Central memory CD8-positive, alpha-beta T cell (primary cell): ENCODE measurements around the gene IMPA2.
"Not testable (repeated sequence)": the region's sequence is repeated elsewhere in the genome, so short reads cannot be mapped to it uniquely, and the experiment has no call there.

Experiments
- ATAC-seq: fragments of 150-1000 bp; cut with Tn5 transposase; replicated peaks from 2 replicates; pipeline ENCODE4 v1.10.0; 2022; ENCODE audit warnings: mild to moderate bottlenecking, moderate FRiP score, moderate number of reproducible peaks; ENCODE audit not compliant: poor library complexity, severe bottlenecking; ENCODE audit errors: extremely low read depth
- DNase-seq, 2 donors: peaks; one replicate each; pipeline ENCODE4 v3.0.0; 2021; ENCODE audit warnings: low spot score in 2 of 2
- H3K27ac Mint-ChIP-seq: one replicate; pipeline ENCODE4 v1.8.0; 2022; ENCODE audit warnings: low read depth, mild to moderate bottlenecking, moderate library complexity, mixed read lengths
- H3K27me3 Mint-ChIP-seq: one replicate; pipeline ENCODE4 v1.8.0; 2022; ENCODE audit warnings: mixed read lengths
- H3K36me3 Mint-ChIP-seq: one replicate; pipeline ENCODE4 v1.8.0; 2022; ENCODE audit warnings: mild to moderate bottlenecking, moderate library complexity, mixed read lengths; ENCODE audit not compliant: insufficient read depth
- H3K4me1 Mint-ChIP-seq: one replicate; pipeline ENCODE4 v1.8.0; 2022; ENCODE audit warnings: mixed read lengths
- H3K4me3 Mint-ChIP-seq: one replicate; pipeline ENCODE4 v1.8.0; 2022; ENCODE audit warnings: mild to moderate bottlenecking, moderate library complexity, mixed read lengths
- H3K9me3 Mint-ChIP-seq: one replicate; pipeline ENCODE4 v1.8.0; 2022; ENCODE audit warnings: mixed read lengths

The IMPA2 gene

GRCh38 chr18:11981192-11981542 lies at the start of gene IMPA2:
Gene IMPA2 (plus strand): TSS chr18:11981507. CDS start chr18:11981670, 163 bp downstream.
- H3K9me3 Mint-ChIP-seq = no peaks in the 10 kb centered on the region
- H3K4me1 Mint-ChIP-seq = peaks cover 14% of the 10 kb centered on the region
- H3K27me3 Mint-ChIP-seq = no peaks in the 10 kb centered on the region
- DNase-seq (no peak), ATAC-seq (peak; percentile 50)
- no peaks in the 10 kb centered on the region for H3K36me3 Mint-ChIP-seq
- H3K4me3 Mint-ChIP-seq = peak within 1 kb of the TSS; percentile 84
- no peak within 1 kb of the TSS for H3K27ac Mint-ChIP-seq

- Mint-ChIP-seq H3K9me3 (no peaks in the 10 kb centered on the region), H3K36me3 (peaks cover 2% of the 10 kb centered on the region), H3K27ac (no peak overlapping the region), H3K4me3 (no peak overlapping the region), H3K27me3 (no peaks in the 10 kb centered on the region), H3K4me1 (no peaks in the 10 kb centered on the region)
- ATAC-seq = no peak
- DNase-seq = no peak
Observed at GRCh38 chr18:11932393-11932792, 48.9 kb upstream of the IMPA2 start.

- DNase-seq (peak; percentile 54 to 62), ATAC-seq (peak; percentile 60)
- H3K27ac Mint-ChIP-seq = no peak overlapping the region
- no peak overlapping the region for H3K4me3 Mint-ChIP-seq
- peaks cover 2% of the 10 kb centered on the region for H3K36me3 Mint-ChIP-seq
- H3K9me3 Mint-ChIP-seq = no peaks in the 10 kb centered on the region
- no peaks in the 10 kb centered on the region for H3K4me1 Mint-ChIP-seq
- H3K27me3 Mint-ChIP-seq = no peaks in the 10 kb centered on the region
Observed at GRCh38 chr18:11937874-11938478, 43.3 kb upstream of the IMPA2 start.

DNA sequence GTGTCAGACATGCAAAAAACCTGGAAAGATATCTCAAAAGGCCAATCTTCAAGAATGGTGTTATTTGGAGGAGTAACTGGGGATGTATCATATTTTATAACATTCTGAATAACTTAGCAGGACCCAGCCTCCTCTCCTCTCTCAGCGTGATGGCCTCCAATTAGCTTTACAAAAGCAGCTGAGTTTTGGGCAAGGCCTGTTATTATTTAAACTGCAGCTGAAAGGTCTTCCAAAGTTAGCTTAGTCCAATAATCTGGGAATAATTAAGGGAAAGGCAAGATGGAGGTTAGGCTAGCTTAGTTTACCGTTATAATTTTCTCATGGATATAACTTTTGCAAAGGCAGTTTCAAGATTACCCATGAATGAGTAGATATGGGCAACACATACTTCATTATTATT lies 40.4 kb upstream of the IMPA2 start:
- Mint-ChIP-seq H3K9me3 (no peaks in the 10 kb centered on the region), H3K27ac (no peak overlapping the region), H3K4me1 (no peaks in the 10 kb centered on the region), H3K27me3 (no peaks in the 10 kb centered on the region), H3K4me3 (no peak overlapping the region), H3K36me3 (peaks cover 2% of the 10 kb centered on the region)
- DNase-seq = no peak
- no peak for ATAC-seq

DNA sequence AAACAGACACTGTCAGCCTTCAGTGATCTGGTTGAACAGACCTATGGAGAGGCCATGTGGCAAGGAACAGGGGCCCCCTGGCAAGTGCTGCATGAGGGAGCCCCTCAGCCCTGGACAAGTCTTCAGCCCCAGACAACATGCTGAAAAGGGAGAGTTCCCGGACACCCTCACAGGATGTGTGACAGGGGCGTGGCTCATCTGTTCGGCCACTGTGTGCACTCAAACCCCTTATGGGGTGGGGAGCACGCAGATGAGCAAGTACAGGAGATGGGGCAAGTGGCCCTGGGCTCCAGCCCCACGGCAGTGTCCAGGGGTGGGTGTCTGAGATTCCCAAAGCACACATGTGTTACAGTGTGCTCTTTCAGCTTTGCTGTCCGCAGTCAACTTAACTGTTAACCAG lies 37.8 kb upstream of the IMPA2 start:
- Mint-ChIP-seq H3K4me3 (no peak overlapping the region), H3K36me3 (peaks cover 3% of the 10 kb centered on the region), H3K4me1 (peaks cover 13% of the 10 kb centered on the region), H3K27me3 (no peaks in the 10 kb centered on the region), H3K27ac (no peak overlapping the region), H3K9me3 (no peaks in the 10 kb centered on the region)
- DNase-seq = no peak
- ATAC-seq = no peak

DNA sequence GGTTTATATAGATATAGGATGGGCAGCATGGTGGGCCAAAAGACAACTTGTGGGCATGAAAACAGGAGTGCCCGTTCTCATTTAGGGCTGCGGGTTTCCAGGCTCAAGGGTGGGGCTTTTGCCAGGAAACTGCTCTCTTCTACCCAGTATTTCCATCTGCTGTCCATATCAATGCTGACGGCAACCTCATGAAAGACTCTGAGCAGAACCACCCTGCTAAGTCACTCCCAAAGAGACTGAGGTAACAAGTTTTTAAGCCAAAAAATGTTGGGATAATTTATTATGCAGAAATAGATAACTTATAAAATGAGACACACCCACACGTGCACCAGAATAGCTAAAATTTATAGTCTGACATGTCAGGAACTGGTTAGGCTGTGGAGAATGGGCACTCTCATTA lies 37.1 kb upstream of the IMPA2 start:
- Mint-ChIP-seq H3K9me3 (no peaks in the 10 kb centered on the region), H3K36me3 (peaks cover 3% of the 10 kb centered on the region), H3K27ac (no peak overlapping the region), H3K4me1 (peaks cover 13% of the 10 kb centered on the region), H3K27me3 (no peaks in the 10 kb centered on the region), H3K4me3 (no peak overlapping the region)
- ATAC-seq (no peak), DNase-seq (no peak)

- H3K4me3 Mint-ChIP-seq = no peak overlapping the region
- H3K36me3 Mint-ChIP-seq = peaks cover 3% of the 10 kb centered on the region
- DNase-seq = no peak
- no peak overlapping the region for H3K27ac Mint-ChIP-seq
- no peaks in the 10 kb centered on the region for H3K27me3 Mint-ChIP-seq
- ATAC-seq = no peak
- H3K4me1 Mint-ChIP-seq = peaks cover 13% of the 10 kb centered on the region
- no peaks in the 10 kb centered on the region for H3K9me3 Mint-ChIP-seq
Observed at GRCh38 chr18:11944786-11945185, 36.5 kb upstream of the IMPA2 start.

DNA sequence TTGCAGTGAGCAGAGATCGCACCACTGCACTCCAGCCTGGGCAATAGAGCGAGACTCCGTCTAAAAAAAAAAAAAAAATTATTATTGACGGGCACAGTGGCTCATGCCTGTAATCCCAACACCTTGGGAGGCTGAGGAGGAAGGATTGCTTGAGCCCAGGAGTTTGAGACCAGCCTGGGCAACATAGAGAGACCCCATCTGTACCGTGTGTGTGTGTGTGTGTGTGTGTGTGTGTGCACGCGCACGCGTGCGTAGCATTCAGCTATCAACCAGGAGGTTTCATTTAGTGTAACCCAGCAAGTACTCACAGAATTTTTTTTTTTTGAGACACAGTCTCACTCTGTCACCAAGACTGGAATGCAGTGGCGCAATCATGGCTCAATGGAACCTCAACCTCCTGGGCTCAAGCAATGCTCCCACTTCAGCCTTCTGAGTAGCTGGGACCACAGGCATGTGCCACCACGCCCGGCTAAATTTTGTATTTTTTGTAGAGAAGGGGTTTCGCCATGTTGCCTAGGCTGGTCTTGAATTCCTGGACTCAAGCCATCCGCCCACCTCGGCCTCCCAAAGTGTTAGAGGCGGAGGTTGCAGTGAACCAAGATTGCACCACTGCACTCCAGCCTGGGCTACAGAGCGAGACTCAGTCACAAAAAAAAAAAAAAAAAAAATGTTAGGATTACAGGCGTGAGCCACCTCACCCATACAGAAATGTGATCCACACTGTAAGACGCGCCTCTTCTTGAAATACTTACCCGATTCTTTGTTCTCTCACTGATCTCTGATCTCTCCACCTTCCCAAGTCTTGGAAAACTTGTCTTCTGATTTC lies 35.3 kb upstream of the IMPA2 start:
- not testable (repeated sequence) for H3K36me3 Mint-ChIP-seq, DNase-seq, H3K4me3 Mint-ChIP-seq, H3K27ac Mint-ChIP-seq, H3K27me3 Mint-ChIP-seq, H3K9me3 Mint-ChIP-seq, ATAC-seq
- peaks cover 13% of the 10 kb centered on the region for H3K4me1 Mint-ChIP-seq

- Mint-ChIP-seq H3K4me1 (peaks cover 13% of the 10 kb centered on the region), H3K27me3 (no peaks in the 10 kb centered on the region), H3K27ac (peak overlapping the region; percentile 78), H3K4me3 (peak overlapping the region; percentile 84), H3K36me3 (peaks cover 3% of the 10 kb centered on the region), H3K9me3 (no peaks in the 10 kb centered on the region)
- DNase-seq = no peak
- no peak for ATAC-seq
Observed at GRCh38 chr18:11946756-11947155, 34.6 kb upstream of the IMPA2 start.

GRCh38 chr18:11947214-11948191 lies 33.8 kb upstream of the IMPA2 start:
- H3K4me1 Mint-ChIP-seq = peaks cover 13% of the 10 kb centered on the region
- peak overlapping the region; percentile 84 for H3K4me3 Mint-ChIP-seq
- ATAC-seq (peak; percentile 82), DNase-seq (peak; percentile 15 to 45)
- peaks cover 3% of the 10 kb centered on the region for H3K36me3 Mint-ChIP-seq
- H3K27ac Mint-ChIP-seq = peak overlapping the region; percentile 78
- no peaks in the 10 kb centered on the region for H3K9me3 Mint-ChIP-seq
- H3K27me3 Mint-ChIP-seq = no peaks in the 10 kb centered on the region

DNA sequence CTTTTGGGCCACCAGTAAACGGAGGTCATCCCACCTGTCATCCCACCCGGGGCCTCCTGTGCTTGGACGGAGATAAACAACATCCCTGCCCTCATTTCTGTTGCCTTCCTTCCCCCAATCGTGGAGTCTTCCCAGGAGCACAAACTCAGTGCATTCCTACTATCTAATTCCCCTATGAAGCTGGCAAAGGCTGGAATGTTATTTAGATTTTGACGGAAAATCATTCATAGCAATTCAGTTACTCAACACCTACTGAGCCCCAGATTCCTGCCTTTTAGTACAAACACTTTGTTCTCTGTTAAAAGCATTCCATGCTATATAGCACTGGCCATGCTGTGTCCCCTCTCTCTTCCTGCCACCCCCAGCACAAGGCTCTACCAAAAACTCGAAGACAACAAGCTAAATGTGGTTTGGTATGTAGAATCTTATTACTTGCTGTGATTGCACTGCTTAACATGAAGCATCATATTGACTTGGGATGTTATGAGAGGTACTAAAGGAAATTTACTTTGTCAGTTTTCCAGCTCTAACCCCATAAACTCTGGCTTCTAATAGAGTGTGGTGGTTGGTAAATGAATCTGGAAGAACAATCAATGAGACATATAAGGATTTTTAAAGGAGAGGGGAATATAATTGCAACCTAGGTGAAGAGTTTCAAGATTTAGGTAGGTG lies 32.3 kb upstream of the IMPA2 start:
- DNase-seq (no peak), ATAC-seq (no peak)
- Mint-ChIP-seq H3K27me3 (no peaks in the 10 kb centered on the region), H3K36me3 (peaks cover 3% of the 10 kb centered on the region), H3K9me3 (no peaks in the 10 kb centered on the region), H3K4me3 (no peak overlapping the region), H3K27ac (no peak overlapping the region), H3K4me1 (peaks cover 13% of the 10 kb centered on the region)

DNA sequence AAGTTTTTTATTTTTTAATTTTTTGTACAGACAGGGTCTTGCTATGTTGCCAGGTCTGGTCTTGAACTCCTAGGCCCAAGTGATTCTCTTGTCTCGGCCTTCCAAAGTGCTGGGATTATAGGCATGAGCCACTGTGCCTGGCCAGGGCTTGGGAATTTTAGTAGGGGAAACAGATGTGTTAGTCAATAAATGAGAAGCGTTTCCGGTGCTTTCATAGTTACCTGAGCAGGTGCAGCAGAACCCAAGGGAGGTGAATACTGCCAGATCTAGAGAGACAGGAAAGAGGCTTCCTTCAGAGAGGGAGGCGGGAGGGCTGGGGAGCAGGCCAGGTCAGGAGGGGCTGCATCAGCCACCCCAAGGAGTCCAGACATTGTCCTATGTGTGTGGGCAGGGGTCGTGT lies 30.5 kb upstream of the IMPA2 start:
- Mint-ChIP-seq H3K27me3 (no peaks in the 10 kb centered on the region), H3K4me1 (peaks cover 13% of the 10 kb centered on the region), H3K36me3 (peaks cover 3% of the 10 kb centered on the region), H3K27ac (no peak overlapping the region), H3K4me3 (no peak overlapping the region), H3K9me3 (no peaks in the 10 kb centered on the region)
- no peak for DNase-seq
- ATAC-seq = no peak
